WTC11 (cell line): ENCODE measurements around the gene USP49.

Source experiments
- TEAD4 ChIP-seq: sonication (generic); formaldehyde crosslinking; IDR thresholded peaks from 2 replicates; pipeline ENCODE4 v1.8.0; 2022; ENCODE audit warnings: mild to moderate bottlenecking, missing genetic modification reagents
- ZNF423 ChIP-seq: fragments of 250-450 bp; sonication (Bioruptor Pico); IDR thresholded peaks from 2 replicates; pipeline ENCODE4 v2.1.2; 2022; ENCODE audit warnings: mild to moderate bottlenecking, moderate library complexity
- TF ChIP-seq, protein P1 (sequence below): sonication (generic); formaldehyde crosslinking; IDR thresholded peaks from 2 replicates; pipeline ENCODE4 v1.8.1; 2022; ENCODE audit warnings: low read depth, missing genetic modification reagents, borderline replicate concordance
- TF ChIP-seq, protein P2 (sequence below): fragments of 200-600 bp; IDR thresholded peaks from 2 replicates; pipeline ENCODE4 v1.8.0; 2022; ENCODE audit warnings: antibody characterized with exemption

DNA sequence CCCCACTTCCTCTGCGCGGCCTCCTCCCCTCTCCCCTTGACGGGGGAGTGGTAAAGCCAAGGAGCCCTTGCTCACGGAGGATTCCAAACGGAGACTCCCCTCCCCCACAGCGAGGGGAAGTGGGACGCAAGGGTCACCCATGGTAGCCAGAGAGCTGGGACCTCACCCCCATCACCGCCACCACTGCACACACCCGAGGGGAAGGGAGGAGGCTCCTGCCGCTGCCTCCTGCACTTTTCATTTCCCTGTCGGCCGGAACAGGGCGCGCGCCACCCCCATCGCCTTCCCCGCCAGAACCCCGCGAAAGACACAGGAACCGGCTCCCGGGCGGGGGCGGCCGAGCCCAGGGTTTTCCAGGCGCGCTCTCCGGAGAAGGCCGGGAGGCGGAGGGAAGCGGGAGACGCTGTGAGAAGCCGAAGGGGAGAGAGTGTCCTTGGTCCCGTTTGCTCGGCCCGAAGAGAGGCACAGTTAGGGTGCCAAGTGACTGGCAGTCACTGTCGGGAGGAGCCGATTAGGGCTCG, 45.6 kb upstream of the USP49 start:
- TF ChIP-seq TEAD4 (no peak), ZNF423 (CRISPR knock-in tag) (no peak)
- TF ChIP-seq, protein P1, sequence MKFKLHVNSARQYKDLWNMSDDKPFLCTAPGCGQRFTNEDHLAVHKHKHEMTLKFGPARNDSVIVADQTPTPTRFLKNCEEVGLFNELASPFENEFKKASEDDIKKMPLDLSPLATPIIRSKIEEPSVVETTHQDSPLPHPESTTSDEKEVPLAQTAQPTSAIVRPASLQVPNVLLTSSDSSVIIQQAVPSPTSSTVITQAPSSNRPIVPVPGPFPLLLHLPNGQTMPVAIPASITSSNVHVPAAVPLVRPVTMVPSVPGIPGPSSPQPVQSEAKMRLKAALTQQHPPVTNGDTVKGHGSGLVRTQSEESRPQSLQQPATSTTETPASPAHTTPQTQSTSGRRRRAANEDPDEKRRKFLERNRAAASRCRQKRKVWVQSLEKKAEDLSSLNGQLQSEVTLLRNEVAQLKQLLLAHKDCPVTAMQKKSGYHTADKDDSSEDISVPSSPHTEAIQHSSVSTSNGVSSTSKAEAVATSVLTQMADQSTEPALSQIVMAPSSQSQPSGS (CRISPR knock-in tag) = no peak
- TF ChIP-seq, protein P2, sequence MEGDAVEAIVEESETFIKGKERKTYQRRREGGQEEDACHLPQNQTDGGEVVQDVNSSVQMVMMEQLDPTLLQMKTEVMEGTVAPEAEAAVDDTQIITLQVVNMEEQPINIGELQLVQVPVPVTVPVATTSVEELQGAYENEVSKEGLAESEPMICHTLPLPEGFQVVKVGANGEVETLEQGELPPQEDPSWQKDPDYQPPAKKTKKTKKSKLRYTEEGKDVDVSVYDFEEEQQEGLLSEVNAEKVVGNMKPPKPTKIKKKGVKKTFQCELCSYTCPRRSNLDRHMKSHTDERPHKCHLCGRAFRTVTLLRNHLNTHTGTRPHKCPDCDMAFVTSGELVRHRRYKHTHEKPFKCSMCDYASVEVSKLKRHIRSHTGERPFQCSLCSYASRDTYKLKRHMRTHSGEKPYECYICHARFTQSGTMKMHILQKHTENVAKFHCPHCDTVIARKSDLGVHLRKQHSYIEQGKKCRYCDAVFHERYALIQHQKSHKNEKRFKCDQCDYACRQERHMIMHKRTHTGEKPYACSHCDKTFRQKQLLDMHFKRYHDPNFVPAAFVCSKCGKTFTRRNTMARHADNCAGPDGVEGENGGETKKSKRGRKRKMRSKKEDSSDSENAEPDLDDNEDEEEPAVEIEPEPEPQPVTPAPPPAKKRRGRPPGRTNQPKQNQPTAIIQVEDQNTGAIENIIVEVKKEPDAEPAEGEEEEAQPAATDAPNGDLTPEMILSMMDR = no peak
